H9 (cell line): ENCODE data around the gene RNPEP. TPM values are rescaled to one million over a fixed set of nuclear protein-coding genes. Genes with fewer than 3 reads are reported as not detected.

Source experiments
- DNase-seq: peaks from one replicate; pipeline ENCODE4 v3.0.0-alpha.2; 2017
- H2AFZ ChIP-seq: one replicate; pipeline ENCODE4 v1.6.1; 2013; ENCODE audit warnings: mild to moderate bottlenecking, low read length, control low read depth, moderate library complexity
- H2AK5ac ChIP-seq: 2 replicates; pipeline ENCODE4 v1.6.1; 2013; ENCODE audit warnings: low read length, control low read depth, mixed read lengths; ENCODE audit not compliant: insufficient read length
- H2BK120ac ChIP-seq: one replicate; pipeline ENCODE4 v1.6.1; 2013; ENCODE audit warnings: low read depth, mild to moderate bottlenecking, low read length, control low read depth, inconsistent platforms; ENCODE audit not compliant: poor library complexity, severe bottlenecking
- H2BK12ac ChIP-seq: 2 replicates; pipeline ENCODE4 v1.6.1; 2013; ENCODE audit warnings: low read length, control low read depth, mixed read lengths, low read depth; ENCODE audit not compliant: insufficient read length
- H2BK15ac ChIP-seq: 2 replicates; pipeline ENCODE4 v1.6.1; 2013; ENCODE audit warnings: low read depth, low read length, control low read depth
- H2BK20ac ChIP-seq: one replicate; pipeline ENCODE4 v1.6.1; 2013; ENCODE audit warnings: low read depth, mild to moderate bottlenecking, low read length, control low read depth, inconsistent platforms; ENCODE audit not compliant: poor library complexity, severe bottlenecking
- H2BK5ac ChIP-seq: 2 replicates; pipeline ENCODE4 v1.6.1; 2013; ENCODE audit warnings: low read length, control low read depth, mixed read lengths; ENCODE audit not compliant: insufficient read length
- H3K14ac ChIP-seq: 2 replicates; pipeline ENCODE4 v1.6.1; 2013; ENCODE audit warnings: low read length, control low read depth; ENCODE audit not compliant: insufficient read depth
- H3K18ac ChIP-seq: 2 replicates; pipeline ENCODE4 v1.6.1; 2013; ENCODE audit warnings: low read depth, mild to moderate bottlenecking, mixed read lengths, low read length, control low read depth; ENCODE audit not compliant: insufficient read length
- H3K23ac ChIP-seq: 2 replicates; pipeline ENCODE4 v1.6.1; 2013; ENCODE audit warnings: low read length, control low read depth, mixed read lengths, low read depth; ENCODE audit not compliant: insufficient read length
- H3K23me2 ChIP-seq: 2 replicates; pipeline ENCODE4 v1.6.1; 2013; ENCODE audit warnings: low read depth, mild to moderate bottlenecking, mixed read lengths, low read length, control low read depth; ENCODE audit not compliant: insufficient read length, poor library complexity, severe bottlenecking
- H3K27ac ChIP-seq: 2 replicates; pipeline ENCODE4 v1.5.1; 2013; ENCODE audit warnings: low read length, control low read depth, mixed read lengths, low read depth; ENCODE audit not compliant: insufficient read length
- H3K27me3 ChIP-seq: 2 replicates; pipeline ENCODE4 v1.6.1; 2013; ENCODE audit warnings: low read length, control low read depth, inconsistent platforms; ENCODE audit not compliant: insufficient read depth
- H3K4ac ChIP-seq: 2 replicates; pipeline ENCODE4 v1.6.1; 2013; ENCODE audit warnings: low read depth, mild to moderate bottlenecking, control low read depth, inconsistent platforms, low read length, moderate library complexity
- H3K4me1 ChIP-seq: 2 replicates; pipeline ENCODE4 v1.6.1; 2013; ENCODE audit warnings: low read length, control low read depth, inconsistent platforms; ENCODE audit not compliant: insufficient read depth
- H3K4me2 ChIP-seq: 2 replicates; pipeline ENCODE4 v1.6.1; 2013; ENCODE audit warnings: low read length, control low read depth, mixed read lengths; ENCODE audit not compliant: insufficient read length, insufficient read depth
- H3K56ac ChIP-seq: 2 replicates; pipeline ENCODE4 v1.6.1; 2013; ENCODE audit warnings: low read depth, mild to moderate bottlenecking, mixed read lengths, low read length, control low read depth; ENCODE audit not compliant: insufficient read length
- H3K79me1 ChIP-seq: 2 replicates; pipeline ENCODE4 v1.6.1; 2013; ENCODE audit warnings: low read depth, mild to moderate bottlenecking, moderate library complexity, low read length, control low read depth, inconsistent platforms; ENCODE audit not compliant: insufficient read depth, poor library complexity, severe bottlenecking
- H3K79me2 ChIP-seq: 2 replicates; pipeline ENCODE4 v1.6.1; 2013; ENCODE audit warnings: low read length, control low read depth, inconsistent platforms; ENCODE audit not compliant: insufficient read depth
- H3K9ac ChIP-seq: 2 replicates; pipeline ENCODE4 v1.6.1; 2013; ENCODE audit warnings: low read length, control low read depth, mixed read lengths; ENCODE audit not compliant: insufficient read length; ENCODE audit errors: extremely low read depth
- H3K9me3 ChIP-seq: one replicate; pipeline ENCODE4 v1.6.1; 2013; ENCODE audit warnings: low read depth, low read length, inconsistent platforms; ENCODE audit not compliant: control insufficient read depth
- H3T11ph ChIP-seq: one replicate; pipeline ENCODE4 v1.6.1; 2013; ENCODE audit warnings: mild to moderate bottlenecking, low read length, control low read depth, inconsistent platforms
- H4K20me1 ChIP-seq: one replicate; pipeline ENCODE4 v1.6.1; 2013; ENCODE audit not compliant: control insufficient read depth, insufficient read length, insufficient read depth
- H4K5ac ChIP-seq: 2 replicates; pipeline ENCODE4 v1.6.1; 2013; ENCODE audit warnings: low read depth, mild to moderate bottlenecking, mixed read lengths, low read length, control low read depth; ENCODE audit not compliant: insufficient read length
- H4K8ac ChIP-seq: replicated peaks from 2 replicates; pipeline ENCODE4 v1.6.1; 2013; ENCODE audit warnings: low read length, control low read depth, mixed read lengths, low read depth; ENCODE audit not compliant: insufficient read length
- H4K91ac ChIP-seq: 2 replicates; pipeline ENCODE4 v1.6.1; 2013; ENCODE audit warnings: low read depth, mild to moderate bottlenecking, moderate library complexity, mixed read lengths, low read length, control low read depth; ENCODE audit not compliant: insufficient read length
- H3K27ac Mint-ChIP-seq, 3 experiments: 2 replicates in 2 of 3; 3 replicates in 1 of 3; pipeline ENCODE4 v1.8.0; 2020 to 2021; ENCODE audit warnings: mixed read lengths in 3 of 3, mild to moderate bottlenecking in 1 of 3, moderate library complexity in 1 of 3
- H3K27me3 Mint-ChIP-seq: 2 replicates; pipeline ENCODE4 v1.8.0; 2021; ENCODE audit warnings: low read depth, mild to moderate bottlenecking, moderate library complexity, mixed read lengths
- H3K36me3 Mint-ChIP-seq, 3 experiments: 2 replicates in 2 of 3; 3 replicates in 1 of 3; pipeline ENCODE4 v1.8.0; 2020 to 2021; ENCODE audit warnings: low read depth in 3 of 3, mixed read lengths in 3 of 3; ENCODE audit not compliant: insufficient read depth in 1 of 3
- H3K4me1 Mint-ChIP-seq, 2 experiments: 2 replicates each; pipeline ENCODE4 v1.8.0; 2020; ENCODE audit warnings: mixed read lengths in 2 of 2
- H3K4me3 Mint-ChIP-seq, 2 experiments: 2 replicates in 1 of 2; 3 replicates in 1 of 2; pipeline ENCODE4 v1.8.0; 2020 to 2021; ENCODE audit warnings: mild to moderate bottlenecking in 2 of 2, mixed read lengths in 2 of 2, moderate library complexity in 1 of 2
- H3K9me3 Mint-ChIP-seq, 2 experiments: 2 replicates in 1 of 2; 3 replicates in 1 of 2; pipeline ENCODE4 v1.8.0; 2020; ENCODE audit warnings: mild to moderate bottlenecking in 2 of 2, mixed read lengths in 2 of 2, moderate library complexity in 1 of 2
- WGBS: extraction: QIAGEN DNeasy Blood & Tissue Kit; methylation state at CpG from one replicate; pipeline ENCODE4 v1.1.7; 2013; ENCODE audit warnings: missing lambda C conversion rate, low lambda C conversion rate, mixed read lengths; ENCODE audit not compliant: insufficient read length; ENCODE audit errors: extremely low coverage; 5-methylcytosine and 5-hydroxymethylcytosine counted together
- total RNA-seq: library from RNA; stranded (reverse); gene quantifications from 2 replicates; pipeline ENCODE4 v1.2.1, GENCODE V29; 2021
- TF ChIP-seq, protein P1 (sequence below): fragments of 200-600 bp; sonication (generic); conservative IDR thresholded peaks from 3 replicates; pipeline ENCODE4 v1.8.0; 2021; ENCODE audit warnings: antibody characterized with exemption, mild to moderate bottlenecking

RNPEP gene
- total RNA-seq, 1 experiment from 2014 or later: 49.9 TPM

DNA sequence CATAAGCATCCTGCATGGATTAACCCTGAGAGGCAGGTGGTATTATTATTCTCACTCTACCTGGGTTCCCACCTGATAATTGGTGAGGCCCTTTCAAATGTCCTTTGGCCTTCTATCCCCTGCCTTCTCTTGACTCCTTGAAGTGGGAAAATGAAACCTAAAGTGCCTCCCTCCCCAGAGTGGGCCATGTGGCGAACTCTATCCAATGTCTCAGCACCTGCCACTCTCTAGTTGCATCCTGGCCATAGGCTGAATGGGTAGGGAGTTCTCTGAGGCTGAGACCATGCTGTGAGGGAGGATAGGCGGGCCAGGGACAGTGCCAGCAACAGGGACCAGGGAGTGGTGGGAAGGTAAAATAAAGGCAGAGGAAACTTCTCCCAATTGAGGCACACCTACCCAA, 63.3 kb downstream of the RNPEP start:
- DNase-seq: no peak
- Histone ChIP-seq H3K9ac (no peak overlapping the region), H3K56ac (no peak overlapping the region), H3K4me2 (no peak overlapping the region), H3T11ph (no peak overlapping the region), H3K4ac (no peak overlapping the region), H2BK12ac (no peak overlapping the region), H2BK15ac (no peak overlapping the region), H3K23me2 (no peaks in the 10 kb centered on the region), H2AFZ (no peak overlapping the region), H4K8ac (no peak overlapping the region), H3K4me1 (no peaks in the 10 kb centered on the region), H3K14ac (no peak overlapping the region), H2BK5ac (no peak overlapping the region), H3K79me2 (no peaks in the 10 kb centered on the region), H4K91ac (no peak overlapping the region), H2BK20ac (no peak overlapping the region), H3K18ac (no peak overlapping the region), H3K27ac (no peak overlapping the region), H4K20me1 (no peaks in the 10 kb centered on the region), H3K79me1 (no peaks in the 10 kb centered on the region), H3K23ac (no peak overlapping the region), H3K27me3 (no peaks in the 10 kb centered on the region; the same call in 1 of the 2 replicates), H2BK120ac (no peak overlapping the region), H3K9me3 (no peaks in the 10 kb centered on the region), H2AK5ac (no peak overlapping the region), H4K5ac (no peak overlapping the region)
- no CpG with 5 or more reads among the region's 2 CpGs for WGBS
- no peaks in the 10 kb centered on the region for H3K9me3 Mint-ChIP-seq
- H3K27me3 Mint-ChIP-seq: peaks cover 2% of the 10 kb centered on the region; the same call in 1 of the 2 replicates
- H3K27ac Mint-ChIP-seq: peak overlapping the region in 1 of 3 experiments; percentile 75; a peak in 2 of 7 replicates
- H3K4me1 Mint-ChIP-seq: no peaks in the 10 kb centered on the region
- no peak overlapping the region for H3K4me3 Mint-ChIP-seq
- H3K36me3 Mint-ChIP-seq: no peaks in the 10 kb centered on the region
- TF ChIP-seq, protein P1, sequence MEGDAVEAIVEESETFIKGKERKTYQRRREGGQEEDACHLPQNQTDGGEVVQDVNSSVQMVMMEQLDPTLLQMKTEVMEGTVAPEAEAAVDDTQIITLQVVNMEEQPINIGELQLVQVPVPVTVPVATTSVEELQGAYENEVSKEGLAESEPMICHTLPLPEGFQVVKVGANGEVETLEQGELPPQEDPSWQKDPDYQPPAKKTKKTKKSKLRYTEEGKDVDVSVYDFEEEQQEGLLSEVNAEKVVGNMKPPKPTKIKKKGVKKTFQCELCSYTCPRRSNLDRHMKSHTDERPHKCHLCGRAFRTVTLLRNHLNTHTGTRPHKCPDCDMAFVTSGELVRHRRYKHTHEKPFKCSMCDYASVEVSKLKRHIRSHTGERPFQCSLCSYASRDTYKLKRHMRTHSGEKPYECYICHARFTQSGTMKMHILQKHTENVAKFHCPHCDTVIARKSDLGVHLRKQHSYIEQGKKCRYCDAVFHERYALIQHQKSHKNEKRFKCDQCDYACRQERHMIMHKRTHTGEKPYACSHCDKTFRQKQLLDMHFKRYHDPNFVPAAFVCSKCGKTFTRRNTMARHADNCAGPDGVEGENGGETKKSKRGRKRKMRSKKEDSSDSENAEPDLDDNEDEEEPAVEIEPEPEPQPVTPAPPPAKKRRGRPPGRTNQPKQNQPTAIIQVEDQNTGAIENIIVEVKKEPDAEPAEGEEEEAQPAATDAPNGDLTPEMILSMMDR: no peak
